Colonic mucosa (tissue), 4 donors: Measurements from ENCODE around the gene CD59. TPM values are rescaled to one million over a fixed set of nuclear protein-coding genes. Genes with fewer than 3 reads are reported as not detected.

ENCODE experiments used
- DNase-seq: peaks from one replicate; pipeline ENCODE4 v3.0.0-alpha.2; 2020
- H3K27ac ChIP-seq: fragments of 200-600 bp; one replicate; pipeline ENCODE4 v1.8.0; 2021
- H3K27me3 ChIP-seq: fragments of 200-600 bp; one replicate; pipeline ENCODE4 v1.8.0; 2021
- H3K36me3 ChIP-seq: fragments of 200-600 bp; one replicate; pipeline ENCODE4 v1.8.0; 2021
- H3K4me1 ChIP-seq: fragments of 200-600 bp; one replicate; pipeline ENCODE4 v1.8.0; 2021; ENCODE audit warnings: mild to moderate bottlenecking
- H3K4me3 ChIP-seq: fragments of 200-600 bp; one replicate; pipeline ENCODE4 v1.8.0; 2021
- H3K9ac ChIP-seq, 2 donors: one replicate each; pipeline ENCODE4 v1.7.0; 2013; ENCODE audit warnings: control low read depth in 2 of 2, low read depth in 2 of 2, low read length in 2 of 2
- H3K9me3 ChIP-seq: fragments of 200-600 bp; one replicate; pipeline ENCODE4 v1.8.0; 2021
- intact Hi-C: fragments of 100-400 bp; cut with DNase I; formaldehyde crosslinking; loops from one replicate; pipeline ENCODE4 v1.14.1; 2022
- total RNA-seq, 2 donors: library from RNA; stranded (reverse); fragmentation: NEBNext Ultra II Directional in 1 of 2; extraction: Animal tissue kit (Norgen Biotek cat#: 25700) in 1 of 2; gene quantifications; one replicate each; pipeline ENCODE4 v1.2.1, GENCODE V29; 2021
- TF ChIP-seq, protein P1 (sequence below): fragments of 200-600 bp; IDR thresholded peaks from one replicate; pipeline ENCODE4 v1.8.0; 2022; ENCODE audit warnings: antibody characterized with exemption, mild to moderate bottlenecking
- donor health status: healthy.
- donor health status: DM: no; HTN: no; CAD: no.
- donor health status: DM: no; HTN: no; CAD: no.

Gene CD59
- total RNA-seq, 2 donors from 2014 or later = 268 to 399 TPM

DNA sequence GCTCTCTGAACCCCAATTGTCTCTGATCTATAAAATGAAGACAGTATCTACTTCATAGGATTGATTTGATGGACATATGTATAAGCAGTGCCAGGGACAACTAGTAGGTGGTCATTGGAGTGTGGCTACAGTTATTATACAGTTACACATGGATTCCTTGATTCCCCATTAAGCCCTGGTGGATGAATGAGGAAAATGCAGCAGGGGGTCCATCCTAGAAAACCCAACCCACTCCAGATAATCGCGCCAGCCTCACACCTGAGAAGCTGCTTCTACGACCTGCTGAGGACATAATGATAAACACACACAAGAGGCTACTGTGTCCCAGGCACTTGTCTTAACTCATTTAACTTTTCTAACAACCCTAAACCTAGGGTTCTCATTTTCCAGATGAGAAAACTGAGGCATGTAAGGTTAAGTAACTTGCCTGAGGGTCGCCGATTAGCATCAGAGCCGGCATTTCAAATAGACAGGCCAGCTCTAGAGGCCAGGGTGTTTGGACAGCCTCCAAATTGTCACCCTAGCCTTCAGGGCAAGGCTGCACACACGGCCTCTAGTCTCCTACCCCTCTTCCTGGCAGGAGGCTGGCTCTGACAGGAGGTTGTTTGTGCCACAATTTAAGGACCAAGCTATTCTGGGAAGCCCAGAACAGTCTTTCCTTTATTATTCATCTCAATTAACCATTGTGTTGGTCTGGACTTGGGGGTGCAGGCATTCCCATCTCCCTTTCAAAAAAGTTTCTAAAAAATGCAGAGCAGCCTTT lies 31.8 kb downstream of the CD59 start:
- Histone ChIP-seq H3K4me1 (peaks cover 13% of the 10 kb centered on the region), H3K36me3 (peaks cover under 1% of the 10 kb centered on the region), H3K27ac (peak overlapping the region; percentile 79), H3K9ac (no peak overlapping the region), H3K4me3 (no peak overlapping the region), H3K9me3 (no peaks in the 10 kb centered on the region), H3K27me3 (no peaks in the 10 kb centered on the region)
- TF ChIP-seq, protein P1, sequence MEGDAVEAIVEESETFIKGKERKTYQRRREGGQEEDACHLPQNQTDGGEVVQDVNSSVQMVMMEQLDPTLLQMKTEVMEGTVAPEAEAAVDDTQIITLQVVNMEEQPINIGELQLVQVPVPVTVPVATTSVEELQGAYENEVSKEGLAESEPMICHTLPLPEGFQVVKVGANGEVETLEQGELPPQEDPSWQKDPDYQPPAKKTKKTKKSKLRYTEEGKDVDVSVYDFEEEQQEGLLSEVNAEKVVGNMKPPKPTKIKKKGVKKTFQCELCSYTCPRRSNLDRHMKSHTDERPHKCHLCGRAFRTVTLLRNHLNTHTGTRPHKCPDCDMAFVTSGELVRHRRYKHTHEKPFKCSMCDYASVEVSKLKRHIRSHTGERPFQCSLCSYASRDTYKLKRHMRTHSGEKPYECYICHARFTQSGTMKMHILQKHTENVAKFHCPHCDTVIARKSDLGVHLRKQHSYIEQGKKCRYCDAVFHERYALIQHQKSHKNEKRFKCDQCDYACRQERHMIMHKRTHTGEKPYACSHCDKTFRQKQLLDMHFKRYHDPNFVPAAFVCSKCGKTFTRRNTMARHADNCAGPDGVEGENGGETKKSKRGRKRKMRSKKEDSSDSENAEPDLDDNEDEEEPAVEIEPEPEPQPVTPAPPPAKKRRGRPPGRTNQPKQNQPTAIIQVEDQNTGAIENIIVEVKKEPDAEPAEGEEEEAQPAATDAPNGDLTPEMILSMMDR = no peak
- DNase-seq = no peak
- intact Hi-C loops = no loop called here

DNA sequence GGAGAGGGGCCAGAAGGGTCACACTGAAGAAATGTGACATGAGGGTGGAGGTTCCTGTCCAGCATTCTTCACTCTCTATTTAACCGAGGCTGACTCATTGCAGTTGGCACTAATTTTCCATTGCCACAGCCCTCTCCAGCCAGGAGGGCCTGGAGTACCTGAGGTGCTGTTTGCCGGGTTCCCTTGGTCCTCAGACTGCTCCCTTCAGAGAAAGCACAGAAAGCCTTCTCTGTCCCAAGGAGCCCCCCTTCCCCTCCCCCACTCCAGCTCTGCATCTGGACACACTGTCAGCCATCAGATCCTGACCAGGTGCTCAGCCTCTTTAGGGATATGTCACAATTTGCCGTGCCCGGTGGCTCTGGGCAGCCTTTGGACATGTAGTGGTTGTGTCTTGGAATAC lies 32.4 kb downstream of the CD59 start:
- H3K9me3 ChIP-seq = no peaks in the 10 kb centered on the region
- H3K27ac ChIP-seq = peak overlapping the region; percentile 79
- TF ChIP-seq, protein P1 = no peak
- H3K9ac ChIP-seq = peak overlapping the region in 1 of 2 donors; percentile 67
- H3K27me3 ChIP-seq = no peaks in the 10 kb centered on the region
- no peaks in the 10 kb centered on the region for H3K36me3 ChIP-seq
- no peak for DNase-seq
- peaks cover 13% of the 10 kb centered on the region for H3K4me1 ChIP-seq
- no peak overlapping the region for H3K4me3 ChIP-seq
- intact Hi-C loops = no loop called here

DNA sequence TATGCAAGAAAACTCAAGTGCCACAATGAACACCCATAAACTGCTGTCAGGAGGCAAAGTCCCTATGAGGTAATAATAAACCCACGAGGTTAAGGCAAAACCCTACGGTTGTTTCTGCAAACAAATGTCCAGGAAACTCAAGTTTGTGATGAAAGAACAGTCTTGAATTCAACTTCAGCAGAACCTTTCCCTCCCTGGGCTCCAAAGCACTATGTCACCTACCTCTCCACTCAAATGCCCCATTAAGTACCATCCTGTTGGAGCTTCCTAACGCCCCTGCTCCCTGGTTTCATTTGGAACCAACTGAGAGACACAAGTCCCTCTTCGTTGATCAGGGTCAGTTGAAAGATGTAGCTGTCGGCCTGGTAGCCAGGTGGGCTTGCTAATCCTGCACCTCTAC lies 33.0 kb downstream of the CD59 start:
- Histone ChIP-seq H3K36me3 (no peaks in the 10 kb centered on the region), H3K27me3 (no peaks in the 10 kb centered on the region), H3K9ac (peak overlapping the region in 1 of 2 donors; percentile 67), H3K4me1 (peaks cover 13% of the 10 kb centered on the region), H3K27ac (peak overlapping the region; percentile 79), H3K4me3 (no peak overlapping the region), H3K9me3 (no peaks in the 10 kb centered on the region)
- TF ChIP-seq, protein P1 = no peak
- intact Hi-C loops = no loop called here
- DNase-seq = peak; percentile 60

DNA sequence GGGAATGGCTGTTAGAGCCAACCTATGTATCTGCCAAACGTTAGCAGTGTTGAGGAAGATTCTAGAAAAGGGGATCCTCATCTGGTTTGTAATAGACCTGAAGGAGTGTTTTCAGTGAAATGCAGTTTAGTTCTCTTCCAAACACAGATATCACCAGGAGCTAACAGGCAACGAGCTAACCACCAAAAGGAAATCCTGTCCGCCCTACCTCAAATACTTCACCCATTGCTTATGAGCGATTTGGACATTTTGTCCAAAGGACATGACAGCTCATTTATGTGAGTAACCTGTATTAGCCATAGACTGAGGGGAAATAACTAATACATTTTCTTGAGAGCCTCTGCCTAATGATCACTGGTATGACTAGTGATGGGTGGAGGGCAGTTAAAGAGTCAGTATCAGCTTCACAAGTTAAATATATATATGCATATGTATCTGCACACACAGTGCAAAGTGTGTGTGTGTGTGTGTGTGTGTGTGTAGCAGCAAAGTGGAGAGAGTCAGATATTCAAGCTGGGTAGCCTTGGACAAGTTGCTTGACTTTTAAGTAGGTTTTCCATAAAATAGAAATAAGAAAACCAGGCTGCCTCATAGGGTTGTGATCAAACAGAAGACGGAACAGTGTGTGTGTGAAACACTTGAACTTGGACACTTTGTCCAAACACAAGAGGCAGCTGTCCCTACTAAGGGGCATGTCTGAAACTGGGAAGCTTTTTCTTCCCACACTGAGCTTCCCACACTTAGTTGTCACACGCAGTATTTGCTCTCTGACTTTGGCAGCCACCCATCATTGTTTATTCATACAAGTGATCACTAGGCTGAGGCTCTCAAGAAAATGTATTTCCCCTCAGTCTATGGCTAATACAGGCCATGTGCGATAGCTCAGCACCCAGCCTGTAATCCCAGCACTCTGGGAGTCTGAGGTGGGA lies 34.7 kb downstream of the CD59 start:
- Histone ChIP-seq H3K9me3 (no peaks in the 10 kb centered on the region), H3K27ac (peak overlapping the region; percentile 79), H3K4me3 (peak overlapping the region; percentile 45), H3K4me1 (peaks cover 13% of the 10 kb centered on the region), H3K36me3 (no peaks in the 10 kb centered on the region), H3K9ac (peak overlapping the region; percentile 4 to 37), H3K27me3 (no peaks in the 10 kb centered on the region)
- intact Hi-C loops = no loop called here
- DNase-seq = no peak
- TF ChIP-seq, protein P1 = no peak

DNA sequence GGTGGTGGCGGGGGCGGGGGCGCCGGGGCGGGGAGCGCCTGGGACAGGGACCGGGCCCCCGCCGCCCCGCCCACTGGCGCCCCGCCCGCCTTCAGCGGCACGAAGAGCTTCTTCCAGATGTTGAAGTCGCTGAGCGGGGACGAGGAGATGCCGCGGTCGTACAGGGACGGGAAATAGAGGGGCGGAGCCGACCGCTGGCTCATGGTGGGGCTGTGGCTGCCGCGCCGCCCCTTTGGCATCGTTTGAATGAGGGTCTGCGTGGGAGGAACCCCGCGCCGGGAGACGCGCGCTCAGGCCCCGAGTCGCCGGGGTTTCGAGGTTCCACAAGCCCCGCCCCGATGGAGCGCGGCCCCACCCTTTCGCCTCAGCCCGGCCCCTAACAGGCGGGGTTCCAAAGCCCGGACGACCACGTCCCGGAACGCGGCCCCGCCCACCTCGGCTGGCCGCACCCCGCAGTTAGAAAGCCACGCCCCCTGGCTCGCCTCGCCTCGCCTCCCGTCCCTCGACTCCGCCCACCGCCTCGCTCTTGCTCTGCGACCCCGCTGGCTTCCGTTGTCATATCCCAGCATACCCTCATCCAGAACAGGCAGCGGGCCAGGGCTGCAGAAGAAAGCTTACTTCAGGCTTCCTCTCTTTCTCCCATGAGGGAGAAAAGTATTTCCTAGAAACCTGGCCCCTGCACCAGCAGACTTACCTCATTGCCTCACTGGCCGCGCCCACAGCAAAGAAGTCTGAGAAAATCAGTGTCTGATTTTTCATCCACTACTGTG lies 35.5 kb downstream of the CD59 start, which contains the start of gene C11orf91:
Gene C11orf91, minus strand, starts transcription at position 325 of the 770 bp plus-strand sequence. Its CDS starts 86 bp downstream, at position 239.
- DNase-seq = peak; percentile 98
- intact Hi-C loops = no loop called here
- Histone ChIP-seq H3K27ac (peak within 1 kb of the TSS; percentile 79), H3K4me3 (peak within 1 kb of the TSS; percentile 45), H3K9ac (peak within 1 kb of the TSS; percentile 37 to 54), H3K27me3 (no peaks in the 10 kb centered on the region), H3K9me3 (no peaks in the 10 kb centered on the region), H3K4me1 (peaks cover 13% of the 10 kb centered on the region), H3K36me3 (no peaks in the 10 kb centered on the region)
- TF ChIP-seq, protein P1 = no peak
